Right renal cortex interstitium (tissue), 3 donors: ENCODE results near the gene NRP1. TPM values are rescaled to one million over a fixed set of nuclear protein-coding genes. Genes with fewer than 3 reads are reported as not detected.
"Not testable (repeated sequence)": the region's sequence is repeated elsewhere in the genome, so short reads cannot be mapped to it uniquely, and the experiment has no call there.

Experiments used
- DNase-seq, 3 donors: peaks; one replicate each; pipeline ENCODE4 v3.0.0-alpha.2; 2013; ENCODE audit warnings: low read depth in 3 of 3, low spot score in 2 of 3
- polyA plus RNA-seq, 3 donors: library from polyadenylated mRNA; unstranded; fragments of 120-200 nt; gene quantifications; one replicate each; pipeline ENCODE4 v1.2.1, GENCODE V29; 2013; ENCODE audit not compliant: insufficient read length in 3 of 3

The NRP1 gene
- 100 to 1,000 TPM; 141 to 165 (median 160) TPM for polyA plus RNA-seq

DNA sequence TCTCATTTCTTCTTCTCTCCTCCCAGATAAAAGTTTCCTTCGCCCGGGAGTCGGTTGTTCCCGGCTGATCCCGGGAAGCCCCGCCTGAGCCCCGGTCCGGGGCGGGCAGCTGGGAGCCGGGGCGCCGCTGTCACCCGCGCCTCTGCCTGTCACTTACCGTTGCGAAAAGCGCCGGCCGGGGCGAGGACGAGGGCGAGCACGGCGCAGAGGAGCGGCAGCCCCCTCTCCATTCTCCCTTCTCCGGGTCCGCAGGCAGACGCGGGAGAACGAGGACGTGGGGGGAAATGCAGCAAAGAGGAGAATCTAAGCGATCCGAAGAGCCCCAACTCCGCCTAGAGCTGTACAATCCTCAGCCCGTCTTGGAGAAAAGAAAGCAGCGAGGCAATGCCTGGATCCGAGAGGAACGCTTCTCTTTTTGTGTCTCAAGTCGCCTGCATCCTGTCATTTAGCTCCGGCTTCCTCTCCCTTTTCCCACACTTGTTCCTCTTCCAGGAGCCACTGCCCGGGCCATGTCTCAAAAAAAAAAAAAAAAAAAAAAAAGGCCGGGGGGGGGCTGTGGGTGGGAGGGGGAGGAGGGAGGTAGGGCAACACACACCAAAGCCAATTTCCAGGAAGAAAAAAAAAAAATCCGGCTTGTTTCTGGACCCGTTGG lies at the start of gene NRP1:
TSS of gene NRP1 (minus strand) at position 515 of the 652 bp plus-strand sequence. CDS start at position 230, 285 bp downstream.
- no peak for DNase-seq

- DNase-seq: not testable (repeated sequence)
Observed at GRCh38 chr10:33384201-33384600, 49.7 kb upstream of the NRP1 start.

- DNase-seq: no peak
Observed at GRCh38 chr10:33382921-33383713, 48.6 kb upstream of the NRP1 start.

DNA sequence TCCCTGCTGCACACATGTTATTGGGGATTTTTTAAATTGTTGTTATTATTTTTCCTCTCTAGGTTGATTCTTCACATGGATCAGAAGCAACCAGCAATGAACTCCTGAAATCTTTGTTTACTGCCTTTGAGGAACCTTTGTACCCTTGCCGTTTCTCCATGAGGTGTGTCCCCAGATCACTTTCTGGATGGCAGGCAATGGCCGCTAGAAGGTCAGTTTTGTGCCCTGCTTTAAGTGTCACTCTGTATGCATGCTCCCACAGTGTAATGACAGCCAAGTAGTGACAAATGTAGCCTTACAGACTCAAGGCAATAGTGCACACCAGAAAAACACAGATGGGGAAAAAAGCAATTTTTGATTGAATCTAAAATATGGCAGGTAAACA lies 47.7 kb upstream of the NRP1 start:
- DNase-seq: no peak

GRCh38 chr10:33381451-33382215 lies 47.2 kb upstream of the NRP1 start:
- no peak for DNase-seq

GRCh38 chr10:33377658-33378025 lies 43.2 kb upstream of the NRP1 start:
- DNase-seq: no peak

- no peak for DNase-seq
Observed at GRCh38 chr10:33376976-33377657, 42.6 kb upstream of the NRP1 start.

DNA sequence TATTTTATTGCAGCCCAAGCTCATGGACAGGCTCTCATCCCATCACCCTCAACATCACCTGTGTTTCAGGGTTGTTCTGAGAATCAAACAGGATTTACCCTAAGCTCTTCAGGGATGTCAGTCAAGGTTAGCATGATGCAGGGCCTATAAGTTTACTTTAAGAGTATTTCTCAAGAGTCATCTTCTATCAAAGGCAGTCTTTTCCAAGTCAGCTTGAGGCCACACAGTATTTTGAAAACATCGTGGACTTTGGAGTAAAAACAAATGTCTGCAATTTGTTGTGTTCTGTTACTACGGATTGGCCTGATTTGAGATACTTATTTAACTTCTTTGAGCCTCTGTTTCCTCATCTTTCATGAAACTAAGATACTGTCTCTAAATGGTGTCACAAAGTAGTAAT lies 42.0 kb upstream of the NRP1 start:
- DNase-seq: no peak

DNA sequence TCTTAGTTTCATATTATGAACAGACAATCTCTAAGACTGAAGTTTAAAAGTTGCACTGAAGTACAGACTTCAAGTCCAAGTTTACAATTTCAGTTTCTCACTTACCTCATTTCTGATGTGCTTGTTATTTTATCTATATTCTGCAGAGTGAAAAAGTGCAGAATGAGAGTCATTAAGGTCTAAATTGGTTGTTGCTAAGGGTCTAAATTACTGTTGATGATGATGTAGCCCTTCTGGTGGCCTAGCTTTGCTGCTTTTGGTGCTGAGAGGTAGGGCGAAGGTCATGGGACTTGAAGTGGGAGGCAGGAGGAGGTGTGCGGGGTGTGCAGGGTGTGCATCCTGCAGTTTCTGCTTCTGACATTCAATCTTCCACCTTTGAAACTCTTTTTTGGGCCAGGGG lies 38.8 kb upstream of the NRP1 start:
- no peak for DNase-seq

DNA sequence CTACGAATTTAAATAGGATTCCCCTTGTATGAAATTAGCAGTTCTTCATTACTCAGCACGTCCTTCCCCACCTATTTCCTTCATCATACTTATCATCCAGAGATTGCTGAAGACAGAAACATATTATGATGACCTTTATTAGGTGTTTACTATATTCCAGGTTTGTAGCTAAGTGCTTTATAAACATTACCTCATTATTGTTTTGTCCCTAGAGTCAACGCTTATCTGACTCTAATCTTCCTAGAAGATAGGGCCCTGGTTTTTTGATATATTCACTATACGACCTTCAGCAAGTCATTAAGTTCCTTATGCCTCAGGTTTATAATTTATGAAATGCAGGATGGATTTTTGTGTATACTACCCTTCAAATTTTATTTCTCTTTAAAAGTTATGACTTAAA lies 36.8 kb upstream of the NRP1 start:
- DNase-seq: no peak

DNA sequence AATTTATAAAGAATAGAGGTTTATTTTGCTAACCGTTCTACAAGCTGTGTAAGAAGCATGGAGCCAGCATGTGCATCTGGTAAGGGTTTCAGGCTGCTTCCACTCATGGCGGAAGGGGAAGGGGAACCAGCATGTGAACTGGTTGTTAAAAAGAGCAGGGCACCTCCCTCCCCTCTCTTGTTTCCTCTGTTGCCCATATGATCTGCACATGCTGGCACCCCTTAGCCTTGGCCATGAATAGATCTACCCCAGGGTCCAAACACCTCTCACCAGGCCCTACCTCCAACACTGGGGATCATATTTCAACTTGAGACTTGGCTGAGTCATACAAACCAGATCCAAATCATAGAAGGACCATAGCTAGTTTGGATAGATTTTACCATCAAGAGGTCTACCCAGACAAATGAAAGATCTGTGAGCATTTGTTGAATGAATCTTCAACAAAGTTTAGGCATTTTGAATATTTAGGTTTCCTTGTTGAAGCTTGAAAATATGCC lies 36.0 kb upstream of the NRP1 start:
- DNase-seq: no peak

GRCh38 chr10:33368086-33368485 lies 33.6 kb upstream of the NRP1 start:
- no peak for DNase-seq

DNA sequence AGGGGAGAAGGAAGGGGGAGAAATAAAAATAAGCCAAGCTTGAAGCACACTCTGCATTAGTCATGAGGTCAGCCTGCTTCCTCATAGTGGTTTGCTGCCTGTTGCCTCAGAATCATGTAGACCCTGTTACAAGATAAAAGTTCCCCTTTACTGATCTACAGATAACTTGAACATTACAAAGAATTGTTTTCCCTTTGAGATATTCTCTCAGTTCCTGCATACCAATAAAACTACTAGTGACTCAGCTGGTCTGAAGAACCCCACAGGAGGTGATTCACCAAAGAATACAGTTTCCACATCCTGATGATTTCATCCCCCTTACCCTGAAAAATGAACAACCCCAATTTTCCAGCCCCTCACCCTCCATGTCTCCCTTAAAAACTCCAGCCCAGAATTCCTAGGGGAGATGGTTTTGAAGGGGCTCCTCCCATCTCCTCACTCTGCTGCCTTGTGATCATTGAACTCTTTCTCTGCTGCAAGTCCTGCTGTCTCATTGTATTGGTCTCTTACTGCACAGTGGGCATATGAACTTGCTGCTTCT lies 31.5 kb upstream of the NRP1 start:
- no peak for DNase-seq

DNA sequence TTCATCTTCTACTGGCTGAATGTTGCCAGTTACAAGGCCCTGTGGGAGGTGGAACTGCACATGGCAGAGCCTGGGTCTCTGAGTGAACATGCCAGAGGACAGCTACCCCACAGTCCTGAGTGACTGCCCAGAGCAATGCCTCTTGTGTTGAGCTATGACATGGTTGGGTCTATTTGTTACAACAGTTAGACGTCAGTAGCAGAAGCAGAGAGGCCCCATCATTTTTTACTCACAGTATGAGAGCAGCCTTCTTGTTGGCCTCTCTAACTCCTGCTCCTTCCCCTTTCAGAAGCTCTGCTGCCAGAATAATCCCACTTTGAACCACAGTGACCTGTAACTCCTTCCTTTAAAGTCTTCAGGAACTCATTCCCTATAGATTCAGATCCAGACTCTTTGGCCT lies 30.8 kb upstream of the NRP1 start:
- no peak for DNase-seq

GRCh38 chr10:33363106-33363505 lies 28.6 kb upstream of the NRP1 start:
- DNase-seq: no peak

DNA sequence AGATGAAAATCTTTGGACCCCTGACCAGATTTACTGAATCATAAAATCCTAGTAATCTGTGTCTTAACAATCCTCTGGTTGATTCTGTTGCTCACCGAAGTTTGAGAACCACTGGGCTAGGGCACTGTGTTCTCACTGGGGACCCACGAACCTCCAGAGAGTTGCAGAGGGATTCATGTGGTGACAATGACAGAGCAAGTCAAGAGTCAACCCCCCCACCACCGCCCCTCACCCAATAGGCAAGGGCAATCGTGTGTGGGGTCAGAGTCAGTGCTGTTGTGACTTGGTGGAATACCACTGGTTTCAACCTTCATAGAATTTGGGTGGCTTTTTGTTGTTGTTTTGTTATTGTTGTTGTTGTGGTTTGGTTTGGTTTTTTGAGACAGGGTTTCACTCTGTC lies 23.5 kb upstream of the NRP1 start:
- DNase-seq: no peak

GRCh38 chr10:33355274-33355673 lies 20.8 kb upstream of the NRP1 start:
- no peak for DNase-seq

DNA sequence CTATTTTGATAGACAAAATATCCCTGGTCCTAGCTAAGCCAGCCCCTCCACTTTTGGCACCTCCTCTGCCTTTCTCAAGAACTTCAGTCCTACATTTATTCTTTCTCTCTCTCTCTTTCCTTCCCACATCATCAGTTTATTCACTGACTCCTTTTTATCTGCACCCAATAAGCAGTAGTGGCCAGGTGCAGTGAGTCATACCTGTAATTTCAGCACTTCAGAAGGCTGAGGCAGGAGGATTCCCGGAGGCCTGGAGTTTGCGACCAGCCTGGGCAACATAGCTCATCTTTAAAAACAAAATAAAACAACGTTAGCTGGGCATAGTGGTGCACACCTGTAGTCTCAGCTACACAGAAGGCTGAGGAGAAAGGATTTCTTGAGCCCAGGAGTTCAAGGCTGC lies 19.4 kb upstream of the NRP1 start:
- no peak for DNase-seq

DNA sequence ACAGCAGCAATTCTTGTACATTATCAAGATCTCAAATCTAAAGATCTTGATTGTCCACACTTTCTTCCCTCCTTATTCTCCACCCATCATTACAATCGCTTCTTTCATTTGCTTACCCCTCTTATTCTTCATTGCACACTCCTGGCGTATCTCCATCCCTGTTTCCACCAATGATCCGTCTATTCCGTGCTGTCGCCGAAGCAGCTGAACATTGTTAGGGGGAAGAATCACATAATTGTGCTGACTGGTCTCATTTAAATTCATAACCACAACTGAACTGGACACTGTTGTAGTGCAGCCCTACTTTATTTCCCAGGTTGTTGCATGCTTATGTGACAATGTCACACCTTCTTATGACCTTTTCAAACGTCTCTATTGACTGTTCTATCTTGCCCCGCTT lies 18.9 kb upstream of the NRP1 start:
- DNase-seq: no peak

- DNase-seq: no peak
Observed at GRCh38 chr10:33352615-33353014, 18.1 kb upstream of the NRP1 start.

DNA sequence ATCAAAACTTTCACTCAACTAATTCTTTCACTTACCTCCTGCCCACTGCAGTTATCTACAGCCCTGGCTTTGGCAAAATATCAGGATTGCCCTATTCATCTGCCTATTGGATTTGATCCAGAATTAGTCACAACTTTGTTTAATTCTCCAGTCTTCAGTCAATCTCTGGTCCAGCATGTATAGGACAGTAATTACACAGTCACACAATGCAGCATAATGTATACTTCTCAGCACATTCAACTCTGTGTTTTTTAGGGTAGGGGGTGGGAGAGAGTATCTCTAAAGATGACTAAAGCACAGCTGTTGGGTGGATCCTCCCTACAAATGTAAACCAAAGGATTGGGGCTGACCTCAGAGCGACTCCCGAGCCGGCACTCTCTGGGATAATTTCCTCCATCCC lies 17.7 kb upstream of the NRP1 start:
- DNase-seq: no peak
